Left ventricle myocardium inferior (tissue), 1 donor: ENCODE data around the gene CDH9. TPM values are rescaled to one million over a fixed set of nuclear protein-coding genes. Genes with fewer than 3 reads are reported as not detected.

Experiments
- DNase-seq: peaks from one replicate; pipeline ENCODE4 v3.0.0-alpha.2; 2020
- H3K27ac ChIP-seq: fragments of 200-600 bp; replicated peaks from 2 replicates; pipeline ENCODE4 v1.8.0; 2021
- H3K27me3 ChIP-seq: fragments of 200-600 bp; 2 replicates; pipeline ENCODE4 v1.8.0; 2021; ENCODE audit warnings: low read depth
- H3K36me3 ChIP-seq: fragments of 200-600 bp; 2 replicates; pipeline ENCODE4 v1.8.0; 2021
- H3K4me1 ChIP-seq: fragments of 200-600 bp; 2 replicates; pipeline ENCODE4 v1.8.0; 2021
- H3K4me3 ChIP-seq: fragments of 200-600 bp; 2 replicates; pipeline ENCODE4 v1.8.0; 2021; ENCODE audit warnings: mild to moderate bottlenecking, moderate library complexity
- H3K9me3 ChIP-seq: fragments of 200-600 bp; replicated peaks from 2 replicates; pipeline ENCODE4 v1.8.0; 2021
- CTCF ChIP-seq: fragments of 200-600 bp; IDR thresholded peaks from 2 replicates; pipeline ENCODE4 v1.8.0; 2021; ENCODE audit warnings: antibody characterized with exemption, mild to moderate bottlenecking, borderline replicate concordance
- intact Hi-C: fragments of 100-400 bp; cut with micrococcal nuclease; formaldehyde crosslinking; loops from one replicate; pipeline ENCODE4 v1.11.0; 2022
- total RNA-seq: library from RNA; stranded (reverse); fragmentation: NEBNext Ultra II Directional; extraction: Animal tissue kit (Norgen Biotek cat#: 25700); gene quantifications from one replicate; pipeline ENCODE4 v1.2.1, GENCODE V29; 2021
- donor health status: DM: no; HTN: yes; CAD: no; lungs with severe emphysema.

Gene CDH9
- total RNA-seq, 1 donor from 2014 or later: not detected

- Histone ChIP-seq H3K27me3 (no peaks in the 10 kb centered on the region), H3K4me3 (no peak overlapping the region), H3K36me3 (no peaks in the 10 kb centered on the region), H3K9me3 (no peaks in the 10 kb centered on the region), H3K27ac (no peak overlapping the region), H3K4me1 (no peaks in the 10 kb centered on the region)
- no peak for TF ChIP-seq CTCF
- no peak for DNase-seq
- intact Hi-C loops: no loop called here
Observed at GRCh38 chr5:26833596-26833995, 204.8 kb downstream of the CDH9 start.
